Kidney (tissue), 14 donors: ENCODE measurements around the gene RAVER1. TPM values are rescaled to one million over a fixed set of nuclear protein-coding genes. Genes with fewer than 3 reads are reported as not detected.
"Not testable (repeated sequence)": the region's sequence is repeated elsewhere in the genome, so short reads cannot be mapped to it uniquely, and the experiment has no call there.

Experiments
- DNase-seq, 5 donors: peaks; one replicate each; pipeline ENCODE4 v3.0.0-alpha.2; 2013 to 2020
- FAIRE-seq: peaks from 2 replicates; lab custom pipeline; 2012; peaks lifted over from hg19 to GRCh38; lab: Jason Lieb, UNC
- H3K27ac ChIP-seq, 2 donors: one replicate each; pipeline ENCODE4 v1.7.0; 2013; ENCODE audit warnings: low read depth in 2 of 2, low read length in 2 of 2, inconsistent platforms in 1 of 2
- H3K27me3 ChIP-seq: one replicate; pipeline ENCODE4 v1.7.1; 2013; ENCODE audit warnings: low read length, inconsistent platforms; ENCODE audit not compliant: control insufficient read depth, insufficient read depth
- H3K36me3 ChIP-seq, 3 donors: one replicate each; pipeline versions ENCODE4 v1.7.0 to v1.7.1; 2013; ENCODE audit warnings: low read length in 3 of 3, control low read depth in 1 of 3, inconsistent platforms in 1 of 3; ENCODE audit not compliant: insufficient read depth in 3 of 3, control insufficient read depth in 2 of 3
- H3K4me1 ChIP-seq, 3 donors: one replicate each; pipeline versions ENCODE4 v1.7.0 to v1.7.1; 2013; ENCODE audit warnings: low read length in 3 of 3, inconsistent platforms in 1 of 3, low read depth in 1 of 3; ENCODE audit not compliant: control insufficient read depth in 2 of 3, insufficient read depth in 2 of 3
- H3K4me3 ChIP-seq, 3 donors: one replicate each; pipeline versions ENCODE4 v1.7.0 to v1.8.1; 2013; ENCODE audit warnings: low read length in 3 of 3, control low read depth in 1 of 3, inconsistent platforms in 1 of 3
- H3K9ac ChIP-seq, 3 donors: one replicate each; pipeline versions ENCODE4 v1.7.0 to v1.7.1; 2013; ENCODE audit warnings: low read length in 3 of 3, control low read depth in 1 of 3, inconsistent platforms in 1 of 3
- H3K9me3 ChIP-seq, 3 donors: one replicate each; pipeline versions ENCODE4 v1.7.0 to v1.7.1; 2013; ENCODE audit warnings: low read length in 3 of 3, control low read depth in 1 of 3, inconsistent platforms in 1 of 3; ENCODE audit not compliant: control insufficient read depth in 2 of 3, insufficient read depth in 1 of 3
- CTCF ChIP-seq: IDR thresholded peaks from 3 replicates; pipeline ENCODE4 v1.5.1; 2012; ENCODE audit warnings: mild to moderate bottlenecking, moderate library complexity, borderline replicate concordance; ENCODE audit not compliant: insufficient read depth; ENCODE audit errors: extremely low read depth
- intact Hi-C: fragments of 100-400 bp; cut with DNase I; formaldehyde crosslinking; loops from one replicate; pipeline ENCODE4 v1.11.1; 2022
- polyA plus RNA-seq: library from polyadenylated mRNA; stranded (reverse); fragments of 350-450 nt; fragmentation: Illumina TruSeq; extraction: RNeasy Lipid Tissue Mini Kit (QIAGEN cat#74804); gene quantifications from one replicate; pipeline ENCODE4 v1.2.3, GENCODE V29; 2014; ENCODE audit warnings: low read depth, low replicate concordance; ENCODE audit not compliant: insufficient read depth
- total RNA-seq: library from RNA; stranded (reverse); fragmentation: NEBNext Ultra II Directional; extraction: Animal tissue kit (Norgen Biotek cat#: 25700); gene quantifications from one replicate; pipeline ENCODE4 v1.2.1, GENCODE V29; 2021
- donor health status: control.
- donor health status: control.
- donor health status: control.
- donor health status: control.
- donor health status: control.
- donor health status: DM: yes; HTN: yes; CAD: no.
- donor health status: Normal renal cell carcinoma (clear cell type).

RAVER1 gene
- total and polyA plus RNA-seq, 2 donors from 2014 or later = 9.1 to 38.4 TPM

GRCh38 chr19:10379880-10380312 lies 46.6 kb upstream of the RAVER1 start:
- no peak for TF ChIP-seq CTCF

GRCh38 chr19:10378124-10378523 lies 44.8 kb upstream of the RAVER1 start:
- DNase-seq (no peak), FAIRE-seq (no peak)
- peaks cover 3 to 9% (median 5%) of the 10 kb centered on the region in 3 donors for H3K4me1 ChIP-seq
- TF ChIP-seq CTCF = no peak
- no peak overlapping the region for H3K4me3 ChIP-seq
- no peak overlapping the region for H3K27ac ChIP-seq
- H3K9ac ChIP-seq = no peak overlapping the region
- intact Hi-C loops = no loop called here
- H3K36me3 ChIP-seq = peaks cover 0 to 2% (median 0%) of the 10 kb centered on the region in 3 donors
- no peaks in the 10 kb centered on the region for H3K27me3 ChIP-seq
- no peaks in the 10 kb centered on the region for H3K9me3 ChIP-seq

More at GRCh38 chr19:10379880-10380312, 46.6 kb upstream of the RAVER1 start:
- DNase-seq (no peak), FAIRE-seq (no peak)
- Histone ChIP-seq H3K9ac (peak overlapping the region; percentile 85 to 94 (median 93)), H3K4me3 (peak overlapping the region; percentile 82 to 95 (median 88)), H3K27ac (peak overlapping the region; percentile 71 to 75), H3K36me3 (peaks cover 0 to 2% (median 0%) of the 10 kb centered on the region in 3 donors), H3K4me1 (peaks cover 3 to 9% (median 5%) of the 10 kb centered on the region in 3 donors), H3K9me3 (no peaks in the 10 kb centered on the region), H3K27me3 (no peaks in the 10 kb centered on the region)
- intact Hi-C loops = no loop called here

GRCh38 chr19:10377140-10377640 lies 43.9 kb upstream of the RAVER1 start:
- H3K9ac ChIP-seq, H3K36me3 ChIP-seq, H3K4me1 ChIP-seq, intact Hi-C loops, H3K27me3 ChIP-seq, H3K27ac ChIP-seq, H3K4me3 ChIP-seq, H3K9me3 ChIP-seq, DNase-seq, FAIRE-seq: not testable (repeated sequence)

- Histone ChIP-seq H3K4me1 (peaks cover 3 to 5% (median 5%) of the 10 kb centered on the region in 3 donors), H3K4me3 (no peak overlapping the region), H3K36me3 (peaks cover 0 to 2% (median 0%) of the 10 kb centered on the region in 3 donors), H3K9ac (no peak overlapping the region), H3K9me3 (no peaks in the 10 kb centered on the region), H3K27me3 (no peaks in the 10 kb centered on the region), H3K27ac (no peak overlapping the region)
- TF ChIP-seq CTCF = no peak
- FAIRE-seq = no peak
- intact Hi-C loops = no loop called here
- no peak for DNase-seq
These were observed 41.6 kb upstream of the RAVER1 start for GRCh38 chr19:10374931-10375330.
